ENCODE results near the gene FAM53B. TPM values are rescaled to one million over a fixed set of nuclear protein-coding genes. Genes with fewer than 3 reads are reported as not detected.

Gene FAM53B
- total RNA-seq, 2 experiments from 2014 or later: 15.1 to 18.0 TPM

- TF ChIP-seq CTCF (IDR thresholded peaks at IDR 0.05): no peak
- no peak for ATAC-seq
- ChIA-PET CTCF (interaction anchor here (0.6 to 3.7 kb wide), 5 partner anchors 12 to 98 kb away, joined by 3 to 34 read pairs (median 8); no protein-coding TSS in a partner anchor), POLR2A (interaction anchor here (1.1 to 7.7 kb wide), 4 partner anchors 11 to 18 kb away, joined by 3 to 44 read pairs (median 22); no protein-coding TSS in a partner anchor)
- Mint-ChIP-seq H3K36me3 (ENCODE audit: low read depth) (peaks cover 3% of the 10 kb centered on the region), H3K27ac (no peak overlapping the region), H3K9me3 (no peaks in the 10 kb centered on the region), H3K4me3 (no peak overlapping the region), H3K4me1 (ENCODE audit: low read depth) (peaks cover 92% of the 10 kb centered on the region), H3K27me3 (peaks cover 1% of the 10 kb centered on the region)
- DNase-seq: no peak
- intact Hi-C loops (cut with micrococcal nuclease): no loop called here
Measured at GRCh38 chr10:124735491-124736286, 8.5 kb downstream of the FAM53B start.

GRCh38 chr10:124734311-124735166 is 9.6 kb downstream of the FAM53B start:
- Mint-ChIP-seq H3K4me1 (ENCODE audit: low read depth) (peaks cover 91% of the 10 kb centered on the region), H3K36me3 (ENCODE audit: low read depth) (peaks cover 3% of the 10 kb centered on the region), H3K9me3 (no peaks in the 10 kb centered on the region), H3K4me3 (peak overlapping the region; percentile 6), H3K27me3 (no peaks in the 10 kb centered on the region), H3K27ac (peak overlapping the region; percentile 87)
- POLR2A ChIA-PET: interaction anchor here (1.0 to 4.8 kb wide), 7 partner anchors 8 to 46 kb away, joined by 3 to 44 read pairs (median 9); no protein-coding TSS in a partner anchor
- intact Hi-C loops (cut with micrococcal nuclease): no loop called here
- peak; percentile 54 for ATAC-seq
- TF ChIP-seq CTCF (IDR thresholded peaks at IDR 0.05): no peak
- CTCF ChIA-PET: interaction anchor here (0.6 to 3.7 kb wide), 8 partner anchors 11 to 194 kb away, joined by 3 to 34 read pairs (median 6); no protein-coding TSS in a partner anchor
- peak; percentile 63 for DNase-seq

- Mint-ChIP-seq H3K4me1 (ENCODE audit: low read depth) (peaks cover 91% of the 10 kb centered on the region), H3K27me3 (no peaks in the 10 kb centered on the region), H3K36me3 (ENCODE audit: low read depth) (peaks cover 3% of the 10 kb centered on the region), H3K4me3 (peak overlapping the region; percentile 61), H3K27ac (peak overlapping the region; percentile 87), H3K9me3 (no peaks in the 10 kb centered on the region)
- ChIA-PET CTCF (interaction anchor here (0.6 to 3.7 kb wide), 9 partner anchors 10 to 193 kb away, joined by 3 to 34 read pairs (median 3); no protein-coding TSS in a partner anchor), POLR2A (interaction anchor here (0.8 to 4.8 kb wide), 12 partner anchors 8 to 62 kb away, joined by 3 to 44 read pairs (median 4); no protein-coding TSS in a partner anchor)
- intact Hi-C loops (cut with micrococcal nuclease): loop anchor here (2.0 kb wide), 1 partner anchor 15 kb away; no protein-coding TSS in a partner anchor
- ATAC-seq (no peak), DNase-seq (no peak)
- no peak for TF ChIP-seq CTCF (IDR thresholded peaks at IDR 0.05)
Measured at GRCh38 chr10:124733571-124734245, 10.5 kb downstream of the FAM53B start.

DNA sequence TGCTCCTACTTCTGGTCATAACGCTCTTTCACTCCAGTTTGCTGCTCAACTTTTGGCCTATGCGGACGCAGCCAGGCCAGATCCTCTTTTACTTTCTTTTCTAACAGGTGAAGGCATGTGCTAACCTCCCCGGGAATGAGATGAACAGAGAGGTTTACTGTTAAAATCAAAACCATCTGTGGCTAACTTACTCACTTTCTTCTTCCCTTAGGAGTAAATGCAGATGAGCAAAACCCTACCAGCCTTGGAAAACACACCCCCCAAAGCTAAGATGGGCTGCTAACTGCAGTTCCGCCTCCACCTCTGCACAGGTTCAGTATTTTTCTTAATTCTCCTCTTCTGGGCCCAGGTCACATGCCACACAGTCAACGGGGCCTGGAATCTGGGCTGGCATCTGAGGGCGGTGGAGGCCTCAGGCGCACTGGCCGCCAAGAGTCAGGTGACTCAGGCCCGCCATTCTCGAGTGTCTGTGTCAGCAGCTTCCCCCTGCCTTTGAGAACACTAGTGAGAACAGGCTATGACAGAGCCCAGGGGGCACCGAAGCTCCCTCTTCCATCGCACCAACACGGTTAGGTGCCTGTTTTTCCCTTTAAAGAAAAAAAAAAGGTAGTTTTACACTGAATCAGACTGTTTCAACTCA is 11.1 kb downstream of the FAM53B start:
- ChIA-PET POLR2A (interaction anchor here (0.8 to 4.8 kb wide), 11 partner anchors 9 to 73 kb away, joined by 3 to 44 read pairs (median 4); no protein-coding TSS in a partner anchor), CTCF (interaction anchor here (0.9 to 3.7 kb wide), 5 partner anchors 14 to 193 kb away, joined by 3 to 34 read pairs (median 8); no protein-coding TSS in a partner anchor)
- no peak for TF ChIP-seq CTCF (IDR thresholded peaks at IDR 0.05)
- Mint-ChIP-seq H3K4me1 (ENCODE audit: low read depth) (peaks cover 91% of the 10 kb centered on the region), H3K4me3 (peak overlapping the region; percentile 61), H3K27me3 (no peaks in the 10 kb centered on the region), H3K27ac (peak overlapping the region; percentile 87), H3K36me3 (ENCODE audit: low read depth) (peaks cover 3% of the 10 kb centered on the region), H3K9me3 (no peaks in the 10 kb centered on the region)
- intact Hi-C loops (cut with micrococcal nuclease): loop anchor here (2.0 kb wide), 1 partner anchor 14 kb away; no protein-coding TSS in a partner anchor
- DNase-seq (peak; percentile 79), ATAC-seq (peak; percentile 56)
